Colonic mucosa (tissue), 4 donors: ENCODE results near the gene NUTM2B. TPM values are rescaled to one million over a fixed set of nuclear protein-coding genes. Genes with fewer than 3 reads are reported as not detected.
"Not testable (repeated sequence)": the region's sequence is repeated elsewhere in the genome, so short reads cannot be mapped to it uniquely, and the experiment has no call there.

Experiments
- DNase-seq: peaks from one replicate; pipeline ENCODE4 v3.0.0-alpha.2; 2020
- H3K27ac ChIP-seq: fragments of 200-600 bp; one replicate; pipeline ENCODE4 v1.8.0; 2021
- H3K27me3 ChIP-seq: fragments of 200-600 bp; one replicate; pipeline ENCODE4 v1.8.0; 2021
- H3K36me3 ChIP-seq: fragments of 200-600 bp; one replicate; pipeline ENCODE4 v1.8.0; 2021
- H3K4me1 ChIP-seq: fragments of 200-600 bp; one replicate; pipeline ENCODE4 v1.8.0; 2021; ENCODE audit warnings: mild to moderate bottlenecking
- H3K4me3 ChIP-seq: fragments of 200-600 bp; one replicate; pipeline ENCODE4 v1.8.0; 2021
- H3K9ac ChIP-seq, 2 donors: one replicate each; pipeline ENCODE4 v1.7.0; 2013; ENCODE audit warnings: control low read depth in 2 of 2, low read depth in 2 of 2, low read length in 2 of 2
- H3K9me3 ChIP-seq: fragments of 200-600 bp; one replicate; pipeline ENCODE4 v1.8.0; 2021
- intact Hi-C: fragments of 100-400 bp; cut with DNase I; formaldehyde crosslinking; loops from one replicate; pipeline ENCODE4 v1.14.1; 2022
- total RNA-seq, 2 donors: library from RNA; stranded (reverse); fragmentation: NEBNext Ultra II Directional in 1 of 2; extraction: Animal tissue kit (Norgen Biotek cat#: 25700) in 1 of 2; gene quantifications; one replicate each; pipeline ENCODE4 v1.2.1, GENCODE V29; 2021
- donor health status: healthy.
- donor health status: DM: no; HTN: no; CAD: no.
- donor health status: DM: no; HTN: no; CAD: no.

NUTM2B gene
- total RNA-seq, 2 donors from 2014 or later, result 0.98 to 1.2 TPM

GRCh38 chr10:79696596-79696995, 6.4 kb upstream of the NUTM2B start:
- H3K4me1 ChIP-seq, H3K27me3 ChIP-seq, intact Hi-C loops, DNase-seq, H3K9me3 ChIP-seq, H3K9ac ChIP-seq, H3K4me3 ChIP-seq, H3K36me3 ChIP-seq, H3K27ac ChIP-seq: not testable (repeated sequence)

GRCh38 chr10:79697141-79697540, 5.9 kb upstream of the NUTM2B start:
- H3K27me3 ChIP-seq, H3K9ac ChIP-seq, H3K36me3 ChIP-seq, H3K4me1 ChIP-seq, DNase-seq, H3K27ac ChIP-seq, intact Hi-C loops, H3K4me3 ChIP-seq, H3K9me3 ChIP-seq: not testable (repeated sequence)

GRCh38 chr10:79700381-79700944, 2.6 kb upstream of the NUTM2B start:
- not testable (repeated sequence) for H3K36me3 ChIP-seq

DNA sequence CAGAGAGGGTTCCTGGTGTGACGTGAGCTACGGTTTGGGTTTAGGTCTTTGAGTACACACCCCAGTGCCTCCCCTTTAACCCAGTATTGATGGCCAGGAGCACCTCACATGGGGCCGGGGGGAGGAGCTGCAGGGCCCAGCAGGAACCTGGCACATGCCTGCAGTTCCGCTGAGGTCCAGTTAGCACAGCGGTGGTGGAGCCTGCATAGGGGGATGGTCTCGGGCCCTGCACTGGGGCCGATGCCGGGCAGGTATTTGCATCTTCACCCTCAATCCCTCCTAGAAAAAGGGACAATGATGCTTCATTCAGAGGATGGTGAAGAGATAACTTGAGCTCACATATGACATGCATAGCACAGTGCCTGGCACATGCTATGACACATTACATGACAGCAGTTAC, 4.0 kb downstream of the NUTM2B start:
- H3K36me3 ChIP-seq, DNase-seq, intact Hi-C loops, H3K9ac ChIP-seq, H3K4me1 ChIP-seq, H3K27me3 ChIP-seq, H3K27ac ChIP-seq, H3K4me3 ChIP-seq, H3K9me3 ChIP-seq: not testable (repeated sequence)

More at GRCh38 chr10:79700381-79700944, 2.6 kb upstream of the NUTM2B start:
- H3K4me1 ChIP-seq, H3K4me3 ChIP-seq, H3K27ac ChIP-seq, H3K9me3 ChIP-seq, DNase-seq, H3K27me3 ChIP-seq, H3K9ac ChIP-seq, intact Hi-C loops: not testable (repeated sequence)

GRCh38 chr10:79714976-79715375, 11.9 kb downstream of the NUTM2B start:
- H3K36me3 ChIP-seq, H3K9me3 ChIP-seq, H3K4me3 ChIP-seq, H3K4me1 ChIP-seq, H3K27me3 ChIP-seq, intact Hi-C loops, H3K9ac ChIP-seq: not testable (repeated sequence)
- H3K27ac ChIP-seq, result peak overlapping the region; percentile 27
- DNase-seq, result peak; percentile 54

DNA sequence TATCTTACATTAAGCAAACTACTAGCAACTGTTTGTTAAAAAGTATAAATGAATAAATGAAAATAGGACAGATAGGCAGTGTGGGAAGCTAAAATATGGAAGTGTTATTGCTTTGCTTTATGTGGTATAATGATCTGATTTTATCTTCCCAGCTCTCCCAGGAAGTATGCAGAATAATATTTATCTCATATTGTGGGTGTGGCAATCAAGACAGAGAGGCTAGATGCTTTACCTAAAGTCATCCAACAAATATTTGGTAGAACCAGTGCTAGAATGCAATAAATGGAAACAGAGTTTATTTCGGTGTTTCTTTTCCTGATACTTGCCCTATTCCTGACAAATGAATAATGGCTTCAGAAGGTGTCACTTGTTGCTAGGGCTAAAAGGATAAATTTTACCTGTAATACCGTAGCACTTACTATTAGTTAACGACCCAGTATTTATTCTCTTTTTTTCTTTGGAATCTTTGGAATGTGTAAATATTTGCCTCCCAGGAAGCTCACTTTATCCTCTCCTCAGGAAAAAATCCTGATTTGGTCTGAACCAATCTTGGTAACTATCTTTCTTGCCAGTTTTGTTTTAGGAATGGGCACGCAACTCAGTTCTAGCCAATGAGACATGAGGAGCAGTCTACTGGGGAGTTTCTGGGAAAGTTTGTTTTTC, 14.0 kb downstream of the NUTM2B start:
- H3K27me3 ChIP-seq, H3K36me3 ChIP-seq, H3K9ac ChIP-seq, H3K27ac ChIP-seq, H3K9me3 ChIP-seq, intact Hi-C loops, H3K4me1 ChIP-seq, DNase-seq, H3K4me3 ChIP-seq: not testable (repeated sequence)

DNA sequence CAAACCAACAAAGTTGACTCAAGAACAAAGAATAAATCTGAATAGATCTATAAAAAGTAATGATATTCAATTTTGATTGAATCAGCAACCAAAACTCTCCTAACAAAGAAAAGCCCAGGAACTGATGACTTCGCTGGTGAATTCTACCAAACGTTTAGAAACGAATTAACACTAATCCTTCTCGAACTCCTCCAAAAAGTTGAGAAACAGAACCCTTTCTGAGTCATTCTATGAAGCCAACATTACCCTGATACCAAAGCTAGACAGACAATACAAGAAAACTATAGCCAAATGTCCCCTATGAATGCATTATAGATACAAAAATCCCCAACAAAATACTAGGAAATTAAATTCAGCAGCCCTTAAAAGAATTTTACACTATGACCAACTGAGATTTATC, 17.0 kb downstream of the NUTM2B start:
- H3K36me3 ChIP-seq, H3K27me3 ChIP-seq, H3K9ac ChIP-seq, H3K27ac ChIP-seq, intact Hi-C loops, DNase-seq, H3K4me1 ChIP-seq, H3K4me3 ChIP-seq, H3K9me3 ChIP-seq: not testable (repeated sequence)

DNA sequence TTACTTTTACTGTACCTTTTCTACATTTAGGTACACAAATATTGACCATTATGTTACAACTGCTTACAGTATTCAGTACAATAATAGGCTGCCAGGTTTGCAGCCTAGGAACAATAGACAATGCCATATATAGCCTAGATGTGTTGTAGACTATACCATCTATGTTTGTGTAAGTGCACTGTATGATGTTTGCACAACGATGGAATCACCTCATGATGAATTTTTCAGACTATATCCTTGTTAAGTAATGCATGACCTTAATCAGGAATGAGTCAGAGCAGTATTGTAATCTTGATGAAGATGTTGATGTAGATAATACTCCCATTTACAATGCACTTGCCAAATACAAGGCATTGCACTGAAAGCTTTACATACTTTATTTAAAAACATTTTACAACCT, 23.6 kb downstream of the NUTM2B start:
- H3K27me3 ChIP-seq, H3K36me3 ChIP-seq, intact Hi-C loops, H3K4me3 ChIP-seq, H3K4me1 ChIP-seq, H3K9me3 ChIP-seq, H3K9ac ChIP-seq: not testable (repeated sequence)
- peak overlapping the region; percentile 47 for H3K27ac ChIP-seq
- DNase-seq, result peak; percentile 24

- intact Hi-C loops, DNase-seq, H3K4me1 ChIP-seq, H3K9ac ChIP-seq, H3K27ac ChIP-seq, H3K36me3 ChIP-seq, H3K27me3 ChIP-seq, H3K9me3 ChIP-seq, H3K4me3 ChIP-seq: not testable (repeated sequence)
Observed at GRCh38 chr10:79744844-79745243, 41.8 kb downstream of the NUTM2B start.

DNA sequence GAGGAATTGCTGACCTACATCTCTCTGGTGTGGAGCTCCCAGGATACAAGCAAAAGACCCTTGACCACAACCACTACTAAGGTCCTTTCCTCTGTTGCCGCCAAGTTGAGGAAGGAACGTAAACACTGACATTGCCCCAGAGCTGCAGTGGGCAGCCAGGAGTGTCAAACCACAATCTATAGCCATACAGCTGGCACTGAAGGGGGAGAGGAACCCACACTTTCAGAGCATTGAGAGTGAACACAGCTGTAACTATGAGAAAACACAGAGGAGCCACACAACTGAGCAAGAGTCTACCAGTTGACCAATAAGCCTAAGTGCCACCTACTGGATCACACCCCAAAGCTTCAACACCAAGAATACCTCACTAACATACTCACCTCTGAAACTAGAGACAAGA, 45.5 kb downstream of the NUTM2B start:
- H3K9me3 ChIP-seq, H3K9ac ChIP-seq, H3K27ac ChIP-seq, H3K36me3 ChIP-seq, H3K27me3 ChIP-seq, intact Hi-C loops, H3K4me3 ChIP-seq, DNase-seq, H3K4me1 ChIP-seq: not testable (repeated sequence)

DNA sequence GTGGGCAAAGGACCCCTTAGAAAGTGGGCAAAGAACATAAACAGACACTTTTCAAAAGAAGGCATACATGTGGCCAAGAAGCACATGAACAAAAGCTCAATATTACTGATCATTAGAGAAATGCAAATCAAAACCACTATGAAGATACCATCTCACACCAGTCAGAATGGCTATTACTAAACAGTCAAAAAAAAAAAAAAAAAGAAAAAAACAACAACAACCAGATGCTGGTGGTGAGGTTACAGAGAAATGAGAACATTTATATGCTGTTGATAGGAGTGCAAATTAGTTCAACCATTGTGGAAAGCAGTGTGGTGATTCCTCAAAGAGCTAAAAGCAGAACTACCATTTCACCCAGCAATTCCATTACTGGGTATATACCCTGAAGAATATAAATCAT, 50.6 kb downstream of the NUTM2B start:
- H3K4me3 ChIP-seq, H3K4me1 ChIP-seq, H3K9ac ChIP-seq, H3K27me3 ChIP-seq, H3K9me3 ChIP-seq, H3K27ac ChIP-seq, intact Hi-C loops, DNase-seq, H3K36me3 ChIP-seq: not testable (repeated sequence)

GRCh38 chr10:79758297-79758993, 55.4 kb downstream of the NUTM2B start:
- DNase-seq, result peak; percentile 34
- H3K36me3 ChIP-seq, intact Hi-C loops, H3K27ac ChIP-seq, H3K27me3 ChIP-seq, H3K9ac ChIP-seq, H3K9me3 ChIP-seq, H3K4me3 ChIP-seq, H3K4me1 ChIP-seq: not testable (repeated sequence)
